ENCODE data around the gene NUDT22.
A peak's percentile ranks its signal among the peaks of the same experiment; 100 is the strongest.
"Not testable (repeated sequence)": the region's sequence is repeated elsewhere in the genome, so short reads cannot be mapped to it uniquely, and the experiment has no call there.

Gene NUDT22

GRCh38 chr11:64245401-64245796, 19.3 kb downstream of the NUDT22 start:
- DNase-seq: peak; percentile 55

GRCh38 chr11:64245797-64246620, 19.9 kb downstream of the NUDT22 start:
- DNase-seq: no peak

GRCh38 chr11:64246621-64246870, 20.5 kb downstream of the NUDT22 start:
- not testable (repeated sequence) for DNase-seq

GRCh38 chr11:64246871-64247728, 21.0 kb downstream of the NUDT22 start, which contains the start of gene PPP1R14B:
TSS of gene PPP1R14B (minus strand) at chr11:64246943. CDS start at chr11:64246673, 270 bp downstream.
- peak; percentile 85 for DNase-seq

GRCh38 chr11:64247729-64248531, 21.9 kb downstream of the NUDT22 start:
- no peak for DNase-seq

- no peak for DNase-seq
These were observed 22.5 kb downstream of the NUDT22 start for GRCh38 chr11:64248578-64248977.

- no peak for DNase-seq
These were observed 23.0 kb downstream of the NUDT22 start for GRCh38 chr11:64249038-64249437.

- DNase-seq: no peak
These were observed 23.7 kb downstream of the NUDT22 start for GRCh38 chr11:64249563-64250414.

- DNase-seq: peak; percentile 55
These were observed 24.4 kb downstream of the NUDT22 start for GRCh38 chr11:64250415-64251015.

- no peak for DNase-seq
These were observed 25.1 kb downstream of the NUDT22 start, which contains the start of gene PLCB3 for GRCh38 chr11:64251016-64251752. TSS of gene PLCB3 (plus strand) at chr11:64251530. CDS start at chr11:64251650, 120 bp downstream.

- no peak for DNase-seq
These were observed 25.6 kb downstream of the NUDT22 start for GRCh38 chr11:64251753-64252002.

GRCh38 chr11:64252003-64252872, 26.2 kb downstream of the NUDT22 start:
- DNase-seq: no peak

GRCh38 chr11:64253043-64253442, 27.0 kb downstream of the NUDT22 start:
- DNase-seq: no peak

- no peak for DNase-seq
These were observed 27.4 kb downstream of the NUDT22 start for GRCh38 chr11:64253481-64253880.

GRCh38 chr11:64254326-64254725, 28.3 kb downstream of the NUDT22 start:
- DNase-seq: no peak

GRCh38 chr11:64255135-64256128, 29.4 kb downstream of the NUDT22 start:
- no peak for DNase-seq

- no peak for DNase-seq
These were observed 30.2 kb downstream of the NUDT22 start for GRCh38 chr11:64256300-64256699.

- no peak for DNase-seq
These were observed 32.3 kb downstream of the NUDT22 start for GRCh38 chr11:64258356-64258755.

GRCh38 chr11:64258946-64259532, 33.0 kb downstream of the NUDT22 start:
- no peak for DNase-seq

Data from COR-L47 (cell line).